HUES64 (cell line): ENCODE data around the gene KLC1.
A peak's percentile ranks its signal among the peaks of the same experiment; 100 is the strongest.

Source experiments
- H3K27ac ChIP-seq: 2 replicates; pipeline ENCODE4 v1.7.0; 2013; ENCODE audit warnings: low read depth, low read length, inconsistent platforms
- H3K27me3 ChIP-seq: 2 replicates; pipeline ENCODE4 v1.6.1; 2013; ENCODE audit warnings: mild to moderate bottlenecking, low read length; ENCODE audit not compliant: insufficient read depth
- H3K36me3 ChIP-seq: 2 replicates; pipeline ENCODE4 v1.6.1; 2013; ENCODE audit warnings: mild to moderate bottlenecking, low read length; ENCODE audit not compliant: insufficient read depth
- H3K4me1 ChIP-seq: 2 replicates; pipeline ENCODE4 v1.6.1; 2013; ENCODE audit warnings: mild to moderate bottlenecking, low read length, moderate library complexity; ENCODE audit not compliant: insufficient read depth
- H3K4me3 ChIP-seq: 2 replicates; pipeline ENCODE4 v1.5.1; 2013; ENCODE audit warnings: mild to moderate bottlenecking, low read length, moderate library complexity
- H3K9ac ChIP-seq: 2 replicates; pipeline ENCODE4 v1.6.1; 2013; ENCODE audit warnings: mild to moderate bottlenecking, low read depth, low read length
- H3K9me3 ChIP-seq: 2 replicates; pipeline ENCODE4 v1.6.1; 2013; ENCODE audit warnings: low read depth, low read length; ENCODE audit not compliant: insufficient read depth
- WGBS: fragments of 150-250, 120-280 bp; methylation state at CpG from one replicate; pipeline ENCODE4 v1.1.7; 2013; ENCODE audit warnings: missing lambda C conversion rate; 5-methylcytosine and 5-hydroxymethylcytosine counted together

Gene KLC1

GRCh38 chr14:103716899-103717411 lies 87.9 kb downstream of the KLC1 start:
- Histone ChIP-seq H3K36me3 (0 out of 2 replicates have a peak, but pooled peaks cover 5% of the 10 kb centered on the region), H3K4me3 (peak overlapping the region; percentile 77), H3K9ac (no peak overlapping the region), H3K27ac (no peak overlapping the region), H3K4me1 (no peaks in the 10 kb centered on the region; the same call in 1 of the 2 replicates), H3K27me3 (no peaks in the 10 kb centered on the region), H3K9me3 (no peaks in the 10 kb centered on the region)
- WGBS, result 76% methylated on average over 17 of the region's 17 CpGs

GRCh38 chr14:103718572-103718971 lies 89.6 kb downstream of the KLC1 start:
- Histone ChIP-seq H3K9me3 (no peaks in the 10 kb centered on the region), H3K27ac (no peak overlapping the region), H3K9ac (no peak overlapping the region), H3K36me3 (0 out of 2 replicates have a peak, but pooled peaks cover 4% of the 10 kb centered on the region), H3K27me3 (no peaks in the 10 kb centered on the region), H3K4me3 (no peak overlapping the region), H3K4me1 (no peaks in the 10 kb centered on the region; the same call in 1 of the 2 replicates)
- WGBS, result 93% methylated on average over 16 of the region's 16 CpGs

GRCh38 chr14:103719751-103720150 lies 90.7 kb downstream of the KLC1 start:
- no peak overlapping the region for H3K9ac ChIP-seq
- no peak overlapping the region for H3K4me3 ChIP-seq
- no peaks in the 10 kb centered on the region for H3K9me3 ChIP-seq
- no peaks in the 10 kb centered on the region for H3K27me3 ChIP-seq
- 0 out of 2 replicates have a peak, but pooled peaks cover 2% of the 10 kb centered on the region for H3K36me3 ChIP-seq
- 95% methylated on average over 8 of the region's 8 CpGs for WGBS
- H3K27ac ChIP-seq, result no peak overlapping the region
- H3K4me1 ChIP-seq, result no peaks in the 10 kb centered on the region; the same call in 1 of the 2 replicates

- Histone ChIP-seq H3K9me3 (no peaks in the 10 kb centered on the region), H3K9ac (no peak overlapping the region), H3K27me3 (no peaks in the 10 kb centered on the region), H3K36me3 (0 out of 2 replicates have a peak, but pooled peaks cover 2% of the 10 kb centered on the region), H3K4me3 (no peak overlapping the region), H3K27ac (no peak overlapping the region), H3K4me1 (no peaks in the 10 kb centered on the region; the same call in 1 of the 2 replicates)
- WGBS, result 90% methylated on average over 24 of the region's 26 CpGs
Measured at GRCh38 chr14:103721334-103722120, 92.5 kb downstream of the KLC1 start.

GRCh38 chr14:103723748-103724081 lies 94.7 kb downstream of the KLC1 start:
- H3K4me3 ChIP-seq, result no peak overlapping the region
- no peaks in the 10 kb centered on the region for H3K27me3 ChIP-seq
- no peaks in the 10 kb centered on the region for H3K4me1 ChIP-seq
- no peak overlapping the region for H3K27ac ChIP-seq
- H3K9ac ChIP-seq, result no peak overlapping the region; the same call in 1 of the 2 replicates
- 97% methylated on average over 7 of the region's 7 CpGs for WGBS
- H3K36me3 ChIP-seq, result peaks cover 7% of the 10 kb centered on the region; the same call in 1 of the 2 replicates
- no peaks in the 10 kb centered on the region for H3K9me3 ChIP-seq

GRCh38 chr14:103724116-103724515 lies 95.1 kb downstream of the KLC1 start:
- WGBS, result 94% methylated on average over 20 of the region's 20 CpGs
- Histone ChIP-seq H3K9me3 (no peaks in the 10 kb centered on the region), H3K4me1 (no peaks in the 10 kb centered on the region), H3K4me3 (no peak overlapping the region), H3K9ac (no peak overlapping the region; the same call in 1 of the 2 replicates), H3K36me3 (peaks cover 11% of the 10 kb centered on the region), H3K27me3 (no peaks in the 10 kb centered on the region), H3K27ac (no peak overlapping the region)

GRCh38 chr14:103725001-103725682 lies 96.1 kb downstream of the KLC1 start:
- Histone ChIP-seq H3K4me1 (no peaks in the 10 kb centered on the region), H3K27me3 (no peaks in the 10 kb centered on the region), H3K27ac (no peak overlapping the region), H3K9me3 (no peaks in the 10 kb centered on the region), H3K4me3 (no peak overlapping the region), H3K36me3 (peaks cover 21% of the 10 kb centered on the region), H3K9ac (peak overlapping the region; percentile 31; the same call in 1 of the 2 replicates)
- WGBS, result 94% methylated on average over 29 of the region's 29 CpGs

GRCh38 chr14:103725739-103726395 lies 96.9 kb downstream of the KLC1 start:
- Histone ChIP-seq H3K27me3 (no peaks in the 10 kb centered on the region), H3K9ac (no peak overlapping the region; the same call in 1 of the 2 replicates), H3K36me3 (peaks cover 28% of the 10 kb centered on the region), H3K9me3 (no peaks in the 10 kb centered on the region), H3K27ac (no peak overlapping the region), H3K4me3 (no peak overlapping the region), H3K4me1 (no peaks in the 10 kb centered on the region)
- WGBS, result 95% methylated on average over 16 of the region's 16 CpGs

GRCh38 chr14:103726474-103726873 lies 97.5 kb downstream of the KLC1 start:
- H3K4me3 ChIP-seq, result no peak overlapping the region
- H3K27ac ChIP-seq, result no peak overlapping the region
- H3K9me3 ChIP-seq, result no peaks in the 10 kb centered on the region
- H3K27me3 ChIP-seq, result no peaks in the 10 kb centered on the region
- no peaks in the 10 kb centered on the region for H3K4me1 ChIP-seq
- H3K9ac ChIP-seq, result no peak overlapping the region
- WGBS, result 93% methylated on average over 18 of the region's 18 CpGs
- peaks cover 28% of the 10 kb centered on the region for H3K36me3 ChIP-seq

GRCh38 chr14:103727313-103727980 lies 98.4 kb downstream of the KLC1 start:
- no peak overlapping the region for H3K9ac ChIP-seq
- H3K4me1 ChIP-seq, result no peaks in the 10 kb centered on the region
- no peak overlapping the region for H3K4me3 ChIP-seq
- no peaks in the 10 kb centered on the region for H3K27me3 ChIP-seq
- H3K36me3 ChIP-seq, result peaks cover 32% of the 10 kb centered on the region
- 93% methylated on average over 53 of the region's 53 CpGs for WGBS
- no peak overlapping the region for H3K27ac ChIP-seq
- H3K9me3 ChIP-seq, result no peaks in the 10 kb centered on the region
